GM11168 (cell line): Measurements from ENCODE around the gene CDK5RAP2.

Experiments used
- in situ Hi-C: fragments of 300-500 bp; cut with MboI; formaldehyde crosslinking; loops from one replicate; pipeline ENCODE4 v1.12.0; 2022; ENCODE audit warnings: low sequenced_read_pairs; ENCODE audit not compliant: unreplicated experiment

Gene CDK5RAP2

DNA sequence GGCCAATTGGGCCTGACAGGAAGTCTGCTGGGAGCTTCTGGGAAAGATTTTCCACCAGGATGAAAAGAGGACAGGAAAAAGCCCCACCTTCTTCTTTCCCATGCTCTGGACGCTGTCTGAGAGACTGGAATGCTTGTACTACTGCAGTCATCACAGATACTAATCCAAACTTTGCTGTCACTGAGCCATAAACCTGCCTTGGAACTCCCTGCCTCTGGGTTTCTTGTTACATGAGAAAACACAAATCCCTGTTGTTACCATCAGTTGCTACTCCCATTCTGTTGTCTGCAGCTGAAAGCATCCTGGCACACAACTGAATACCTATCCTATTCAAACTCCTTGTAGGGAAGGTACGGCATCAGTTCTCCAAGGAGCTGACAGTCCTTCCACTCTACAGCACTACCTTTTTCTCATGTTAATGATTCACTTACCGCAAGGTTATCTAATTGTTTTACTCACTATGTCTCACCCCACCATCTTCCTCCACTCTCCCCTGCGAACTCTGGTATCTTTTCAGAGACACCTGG, 167.5 kb downstream of the CDK5RAP2 start:
- in situ Hi-C loops, result no loop called here

DNA sequence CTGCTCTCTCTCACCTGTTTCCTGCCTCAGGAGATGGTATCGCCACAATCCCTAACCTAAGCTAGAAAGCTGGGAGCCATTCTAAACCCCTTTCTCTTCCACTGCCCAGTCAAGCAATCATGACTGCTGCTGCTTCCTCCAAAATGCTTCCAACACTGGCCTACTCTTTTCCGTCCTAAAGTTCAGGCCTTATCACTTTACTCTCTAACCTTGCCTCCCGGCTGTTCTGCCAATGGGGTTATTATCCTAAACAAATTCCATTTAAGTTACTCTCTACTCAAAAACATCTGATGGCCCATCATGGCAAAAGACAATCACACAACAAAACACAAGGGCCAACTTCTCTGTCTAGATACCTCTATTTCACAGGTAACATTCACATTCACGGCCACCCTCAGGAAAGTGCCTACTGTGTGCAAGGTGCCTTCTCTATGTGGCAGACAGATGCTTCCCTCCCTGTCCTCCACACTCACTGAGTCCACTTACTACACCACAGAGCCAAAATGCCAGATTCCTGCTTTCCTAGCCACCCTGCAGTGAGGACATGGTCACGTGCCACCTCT, 168.0 kb downstream of the CDK5RAP2 start:
- in situ Hi-C loops, result no loop called here

DNA sequence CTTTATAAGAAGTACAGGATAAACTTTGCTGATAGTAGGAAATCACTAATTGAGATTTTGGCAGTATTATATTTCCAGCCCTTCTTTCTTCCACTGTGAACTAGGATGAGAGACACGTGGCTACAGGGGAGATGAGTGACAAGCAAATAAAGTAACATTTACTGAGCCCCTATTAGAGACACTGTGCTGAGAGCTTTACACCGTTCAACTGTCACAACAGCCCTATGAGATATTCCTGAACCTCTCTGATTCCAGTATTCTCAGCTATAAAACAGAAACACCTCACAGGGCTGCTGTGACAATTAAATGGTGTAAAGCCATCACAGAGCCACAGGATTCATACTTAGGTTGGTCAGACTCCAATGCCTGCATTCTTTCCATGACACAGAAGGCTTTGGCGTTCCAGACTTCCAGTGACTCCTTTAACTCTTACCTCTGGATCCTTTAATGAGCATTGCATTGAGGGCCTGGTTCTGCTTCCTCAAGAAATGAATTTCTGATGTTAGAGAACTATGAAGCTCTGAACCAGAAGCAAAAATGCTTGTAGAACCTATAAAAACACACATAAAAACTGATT, 169.0 kb downstream of the CDK5RAP2 start:
- in situ Hi-C loops, result no loop called here

DNA sequence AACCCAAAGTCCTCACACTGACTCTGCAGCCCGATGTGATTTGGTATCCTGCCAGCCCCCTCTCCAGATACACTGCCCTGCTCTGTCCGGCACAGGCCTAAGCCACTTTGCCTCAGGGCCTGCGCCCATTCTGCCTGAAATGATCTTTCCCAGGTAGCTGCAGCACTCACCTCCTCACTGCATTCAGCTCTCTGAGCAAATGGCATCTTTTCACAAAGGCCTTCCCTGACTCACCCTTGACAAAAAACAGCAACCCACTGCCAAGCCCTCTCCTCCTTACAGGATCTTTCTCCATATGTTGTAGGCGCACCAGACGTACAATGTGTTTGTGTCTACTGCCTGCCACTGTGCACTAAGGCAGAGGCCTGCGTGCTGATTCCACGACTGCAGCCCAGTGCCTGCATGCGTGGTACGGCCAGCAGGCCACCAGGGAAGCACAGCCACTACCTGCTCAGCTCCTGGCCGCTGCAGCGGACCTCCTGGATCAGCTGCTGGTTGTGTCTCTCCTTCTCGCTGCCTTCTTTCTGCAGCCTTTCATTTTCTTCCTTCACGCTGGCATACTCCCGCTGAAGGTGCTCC, 171.2 kb downstream of the CDK5RAP2 start:
- in situ Hi-C loops, result no loop called here

DNA sequence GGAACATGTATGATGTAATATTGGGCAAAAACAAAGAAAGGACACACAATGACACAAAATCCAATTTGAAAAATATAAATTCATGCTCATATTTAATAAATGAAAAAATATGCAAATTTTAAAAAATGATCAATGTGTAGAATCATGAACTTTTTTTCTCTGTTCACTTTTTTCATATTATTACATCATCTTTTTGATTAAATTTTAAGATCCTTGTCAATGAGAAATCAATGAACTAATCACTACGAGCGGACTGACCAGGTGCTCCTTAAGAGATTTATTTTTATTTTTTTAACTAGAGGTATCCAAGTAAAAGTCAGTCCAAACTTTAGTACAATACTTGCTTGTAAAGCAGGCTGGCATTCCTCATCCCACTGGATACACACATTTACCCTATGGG, 174.1 kb downstream of the CDK5RAP2 start:
- in situ Hi-C loops, result no loop called here

DNA sequence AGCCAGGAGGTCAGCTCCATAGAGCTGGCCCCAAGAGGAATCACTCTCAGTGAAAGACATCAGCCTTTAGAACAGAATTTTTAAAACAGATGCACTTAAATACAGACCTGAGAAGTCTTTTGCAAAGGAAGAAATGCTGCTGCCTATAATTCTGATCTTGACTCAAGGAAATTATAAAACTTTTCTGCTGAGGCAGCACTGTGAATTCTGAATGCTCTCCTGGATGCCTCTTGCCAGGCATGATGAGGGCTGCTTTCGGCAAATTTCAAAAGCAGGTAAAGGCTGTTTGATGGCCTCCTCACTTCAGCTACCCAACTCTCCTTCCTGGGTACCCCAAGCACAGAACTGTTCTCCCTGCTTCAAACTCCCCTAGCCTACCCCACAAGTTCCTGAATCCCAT, 174.8 kb downstream of the CDK5RAP2 start:
- in situ Hi-C loops, result no loop called here

DNA sequence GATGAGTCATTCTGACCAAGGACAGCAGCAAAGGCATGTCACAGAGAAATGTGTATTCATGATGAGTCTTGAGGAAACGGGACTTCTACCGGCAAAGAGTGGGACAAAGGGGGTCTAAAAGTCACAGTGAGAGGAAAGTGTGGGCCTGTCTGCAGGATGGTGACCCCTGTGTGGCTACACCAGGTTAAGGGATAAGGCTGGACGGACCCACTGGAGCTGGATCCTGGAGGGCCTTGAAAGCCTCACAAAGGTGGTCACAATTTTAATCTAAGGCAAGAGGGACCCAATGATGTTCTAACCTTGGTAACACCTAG, 176.5 kb downstream of the CDK5RAP2 start:
- in situ Hi-C loops, result no loop called here

DNA sequence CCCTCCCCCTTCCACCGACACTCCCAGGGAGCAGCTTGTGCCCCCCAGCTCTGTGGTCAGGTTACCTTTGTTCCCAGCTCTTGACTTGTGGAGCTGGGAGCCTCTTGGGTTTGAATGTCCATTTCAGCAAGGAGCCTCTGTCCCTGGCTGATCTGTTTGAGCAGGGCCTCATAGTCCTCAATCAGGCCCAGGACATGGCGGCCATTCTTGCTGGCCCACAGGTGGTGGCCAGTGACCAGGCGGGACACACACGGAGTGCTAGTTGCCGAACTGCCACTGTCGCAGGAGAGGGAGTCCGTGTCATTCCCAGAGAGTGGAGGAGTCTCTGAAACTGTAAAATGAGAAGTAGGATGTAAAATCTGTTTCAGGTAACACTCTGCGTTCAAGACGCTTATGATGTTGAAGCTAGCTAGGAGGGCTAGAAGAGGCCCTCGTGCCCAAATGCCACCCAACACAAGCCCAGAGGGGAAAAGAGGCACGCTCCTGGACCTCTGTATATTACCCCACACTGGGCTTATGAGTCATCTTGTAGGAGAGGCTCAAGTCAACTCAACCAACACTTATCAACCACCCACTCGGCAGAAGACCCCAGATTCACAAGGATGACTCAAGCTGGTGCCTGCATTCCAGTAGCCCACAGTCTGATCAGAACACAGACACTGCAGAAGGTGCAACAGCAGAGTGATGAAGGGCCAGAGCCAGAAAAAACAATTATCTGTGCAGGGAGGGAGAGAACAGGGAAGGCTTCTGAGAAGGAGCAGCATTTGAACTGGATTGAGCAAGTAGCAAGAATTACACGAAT, 177.0 kb downstream of the CDK5RAP2 start:
- in situ Hi-C loops, result no loop called here

DNA sequence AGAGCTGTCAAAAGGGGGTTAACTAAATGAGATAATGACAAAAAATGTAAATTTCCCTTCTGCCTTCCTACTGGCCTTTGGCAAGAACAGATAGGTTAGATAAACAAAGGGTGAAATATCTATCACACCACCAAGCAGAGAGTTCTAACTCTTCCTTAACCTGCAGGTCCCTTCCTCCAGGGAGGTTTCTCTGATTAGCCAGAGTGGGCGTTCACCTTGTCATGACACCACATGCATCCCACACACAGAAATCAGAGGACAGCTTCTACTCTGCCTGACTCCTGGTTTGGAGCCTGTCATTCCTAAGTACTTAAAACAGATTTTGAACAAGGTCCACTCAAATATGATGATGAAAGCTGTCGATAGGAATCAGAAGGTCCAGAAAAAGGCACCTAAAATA, 180.0 kb downstream of the CDK5RAP2 start:
- in situ Hi-C loops, result no loop called here

DNA sequence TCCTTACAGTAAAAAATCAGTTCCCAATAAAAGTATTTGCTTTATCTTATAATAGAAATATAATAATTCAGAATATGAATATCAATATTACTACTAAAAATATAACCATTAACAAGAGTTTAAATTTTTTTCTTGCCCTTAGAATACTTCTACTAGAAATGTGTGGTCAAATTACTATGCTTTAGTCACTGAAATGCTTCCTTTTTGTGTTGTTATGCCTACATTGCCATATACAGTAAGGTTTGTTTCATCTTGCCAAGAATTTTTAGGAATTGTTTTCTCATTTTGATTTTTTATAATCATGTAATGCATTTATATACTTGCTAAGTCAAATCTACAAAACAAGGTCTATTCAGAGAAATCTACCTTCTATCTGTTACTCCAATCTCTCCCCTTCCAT, 181.7 kb downstream of the CDK5RAP2 start:
- in situ Hi-C loops, result no loop called here

DNA sequence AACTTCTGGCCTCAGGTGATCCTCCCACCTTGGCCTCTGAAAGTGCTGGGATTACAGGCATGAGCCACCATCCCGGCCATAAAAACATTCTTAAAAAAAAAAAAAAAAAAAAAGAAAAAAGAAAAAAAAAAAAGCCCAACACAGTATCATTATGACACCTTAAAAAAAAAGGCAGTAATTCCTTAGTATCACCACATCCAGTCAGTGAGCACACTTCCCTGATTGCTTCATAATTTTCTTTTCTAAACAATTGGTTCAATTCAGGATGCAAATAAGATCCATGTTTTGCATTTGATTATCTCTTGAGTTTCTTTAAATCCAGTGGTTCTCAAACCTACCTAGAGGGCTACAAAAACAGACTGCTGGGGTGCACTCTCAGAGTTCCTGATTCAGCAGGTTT, 182.5 kb downstream of the CDK5RAP2 start:
- in situ Hi-C loops, result no loop called here

DNA sequence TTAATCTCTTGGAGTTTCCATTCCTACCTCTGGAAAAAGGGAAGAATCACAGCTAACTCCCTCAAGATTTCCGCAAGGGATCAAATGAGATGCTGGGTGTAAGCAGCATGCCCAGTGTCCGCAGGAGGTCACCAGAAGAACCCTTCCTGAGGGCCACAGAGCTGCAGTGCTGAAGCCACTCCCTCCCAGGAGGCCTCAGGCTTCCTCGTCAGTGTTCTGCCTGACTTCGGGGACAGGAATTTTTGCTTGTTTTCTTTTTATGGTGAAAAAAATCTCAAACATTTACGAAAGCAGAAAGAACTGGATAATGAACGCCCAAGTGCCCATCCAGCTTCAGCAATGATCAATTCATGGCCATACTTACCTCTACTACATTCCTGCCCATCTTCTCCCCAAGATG, 183.0 kb downstream of the CDK5RAP2 start:
- in situ Hi-C loops, result no loop called here

DNA sequence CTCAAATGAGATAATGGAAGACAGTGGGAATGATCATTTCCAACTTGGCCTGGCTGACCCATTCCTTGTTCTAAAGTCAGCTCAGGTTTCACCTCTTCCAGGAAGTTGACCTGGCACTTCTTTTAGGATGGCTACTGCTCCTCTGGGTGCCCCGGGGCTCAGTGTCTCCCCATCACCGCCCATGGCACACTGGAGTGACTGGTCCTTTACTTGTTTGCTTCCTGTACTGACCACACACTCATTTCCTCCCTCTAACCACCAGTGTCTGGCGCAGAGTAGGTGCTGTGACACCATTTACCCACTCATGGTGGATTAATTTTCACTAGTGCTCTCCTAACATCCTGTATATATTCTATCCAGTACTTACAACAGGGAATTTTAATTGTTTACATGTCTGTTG, 183.5 kb downstream of the CDK5RAP2 start:
- in situ Hi-C loops, result no loop called here

DNA sequence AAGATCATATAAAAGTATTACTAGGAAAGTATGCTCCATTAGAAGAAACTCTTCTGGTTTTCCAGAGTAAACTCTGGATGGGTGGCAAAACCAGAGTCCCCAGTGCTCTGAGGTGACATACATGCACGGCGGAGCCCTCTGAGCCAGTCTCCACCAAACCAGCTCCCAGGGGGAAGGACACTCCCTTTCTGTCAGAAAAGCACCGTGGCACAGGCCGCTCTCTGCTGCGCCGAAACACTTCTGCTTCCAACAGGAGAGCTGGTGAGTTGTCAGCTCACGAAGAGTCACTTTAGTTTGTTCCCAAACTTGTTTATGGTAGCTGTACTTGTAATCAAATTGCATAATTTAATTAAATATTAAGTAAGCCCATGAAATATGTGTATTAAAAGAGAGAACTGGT, 184.6 kb downstream of the CDK5RAP2 start:
- in situ Hi-C loops, result no loop called here

DNA sequence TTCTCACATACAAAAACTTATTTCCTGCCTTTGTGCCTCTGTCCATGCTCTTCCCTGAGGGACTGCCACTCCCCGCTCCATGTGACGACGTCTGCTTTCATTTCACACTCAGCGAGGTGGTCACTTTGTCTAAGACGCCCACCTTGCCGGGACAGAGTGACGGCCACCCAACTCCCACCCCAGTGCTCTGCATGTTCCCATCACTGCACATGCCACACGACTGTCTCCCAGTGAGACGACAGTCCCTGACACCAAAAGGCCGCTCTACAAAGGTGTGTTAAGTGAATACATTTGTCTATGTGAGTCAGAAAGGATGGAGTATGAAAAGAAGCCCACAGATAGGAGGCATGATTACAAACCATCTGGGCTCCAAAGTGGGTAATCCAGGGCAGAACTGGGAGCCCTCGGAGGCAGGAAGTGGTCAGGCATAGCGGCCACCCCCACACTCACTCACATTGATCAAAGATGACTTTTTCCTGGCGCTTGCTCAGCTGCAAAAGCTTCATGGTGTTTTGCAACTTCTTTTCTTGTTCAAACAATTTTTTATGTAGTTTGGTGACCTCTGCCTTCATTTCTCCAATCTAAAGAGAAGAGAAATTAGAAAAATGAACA, 185.8 kb downstream of the CDK5RAP2 start:
- in situ Hi-C loops, result no loop called here

DNA sequence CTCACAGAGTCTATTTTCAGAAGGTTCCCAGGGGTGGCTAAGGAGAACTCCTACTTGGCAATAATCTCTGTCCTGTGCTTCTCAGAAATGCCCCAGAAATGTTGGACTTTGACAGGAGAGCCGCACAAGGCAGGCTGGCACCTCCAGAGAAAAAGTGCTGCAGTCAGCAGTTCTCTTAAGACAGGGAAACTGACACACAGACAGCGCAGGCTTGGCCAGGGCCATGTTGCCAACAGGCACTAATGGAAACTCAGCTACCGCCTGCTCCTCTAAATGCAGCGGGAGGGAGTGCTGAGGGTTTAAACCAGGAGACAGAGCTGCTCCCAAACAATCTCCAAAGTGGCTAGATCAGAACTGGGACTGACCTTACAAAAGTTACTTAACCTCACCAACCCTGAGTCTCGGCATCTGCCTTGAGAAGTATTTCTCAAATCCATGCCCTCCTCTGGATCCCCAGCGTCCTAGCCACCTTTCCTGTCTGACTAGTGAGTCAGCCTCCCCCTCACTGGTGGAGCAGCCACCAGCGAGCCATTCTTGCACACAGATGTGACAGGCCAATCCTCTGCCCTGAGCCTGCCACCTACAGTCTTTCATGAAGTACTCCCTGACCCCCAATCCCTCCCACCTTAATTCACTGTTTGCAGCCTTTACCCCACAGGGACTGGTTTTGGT, 186.4 kb downstream of the CDK5RAP2 start:
- in situ Hi-C loops, result no loop called here

DNA sequence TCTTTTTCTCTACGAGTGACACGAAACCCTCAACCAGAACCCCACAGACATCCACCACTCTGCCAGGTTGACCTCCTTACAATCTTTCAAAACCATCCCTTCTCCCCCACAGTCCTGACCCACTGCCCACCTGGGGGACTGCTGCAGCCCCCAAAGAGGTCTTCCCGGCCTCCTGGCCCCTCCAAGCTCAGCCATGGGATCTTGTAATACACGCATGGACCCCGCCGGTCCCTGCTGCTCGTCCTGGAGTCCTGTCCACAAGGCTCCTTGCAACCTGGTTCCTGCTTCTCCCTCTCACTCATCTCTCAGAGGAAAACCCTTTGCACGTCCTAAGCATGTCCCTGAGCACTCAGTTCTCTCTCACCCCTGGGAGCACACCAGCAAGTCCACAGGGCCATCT, 187.3 kb downstream of the CDK5RAP2 start:
- in situ Hi-C loops, result no loop called here

DNA sequence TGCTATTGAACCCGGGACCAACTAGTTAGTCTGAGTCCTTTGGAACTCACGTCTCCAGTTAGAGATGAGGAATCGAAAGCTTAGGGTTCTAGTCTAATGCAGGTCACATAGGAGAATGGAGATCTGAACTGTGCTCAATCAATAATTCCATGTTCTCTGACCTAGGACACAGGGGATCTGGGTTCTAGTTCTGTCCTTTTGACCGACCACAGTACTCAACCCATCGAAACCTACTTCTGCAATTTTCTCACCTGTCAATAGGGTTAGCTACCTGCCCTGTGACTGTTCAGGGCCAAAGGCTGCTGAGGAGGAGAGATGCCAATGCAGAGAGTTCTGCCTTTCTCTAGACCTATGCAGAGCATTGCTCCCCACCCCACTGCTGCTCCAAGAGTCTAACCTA, 187.7 kb downstream of the CDK5RAP2 start:
- in situ Hi-C loops, result no loop called here

DNA sequence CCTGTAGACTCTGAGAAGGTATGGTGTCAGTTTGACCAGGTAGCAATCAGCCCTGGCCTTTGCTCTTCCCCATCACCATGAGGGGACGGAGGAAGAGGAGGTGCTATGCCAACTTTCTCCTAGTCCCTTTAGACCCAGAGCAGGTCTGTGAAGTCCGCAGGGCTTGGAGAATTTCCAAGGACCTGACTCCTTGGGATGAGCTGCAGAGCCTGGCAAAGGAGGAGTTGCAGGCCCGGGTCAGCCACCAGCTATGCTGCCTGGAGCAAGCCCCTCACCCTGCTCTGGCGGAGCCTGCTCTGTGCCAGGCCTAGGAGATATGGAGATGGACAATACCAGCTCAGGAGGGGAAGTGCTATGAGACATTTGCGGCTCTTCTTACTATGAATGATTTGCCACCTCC, 188.3 kb downstream of the CDK5RAP2 start:
- in situ Hi-C loops, result no loop called here

DNA sequence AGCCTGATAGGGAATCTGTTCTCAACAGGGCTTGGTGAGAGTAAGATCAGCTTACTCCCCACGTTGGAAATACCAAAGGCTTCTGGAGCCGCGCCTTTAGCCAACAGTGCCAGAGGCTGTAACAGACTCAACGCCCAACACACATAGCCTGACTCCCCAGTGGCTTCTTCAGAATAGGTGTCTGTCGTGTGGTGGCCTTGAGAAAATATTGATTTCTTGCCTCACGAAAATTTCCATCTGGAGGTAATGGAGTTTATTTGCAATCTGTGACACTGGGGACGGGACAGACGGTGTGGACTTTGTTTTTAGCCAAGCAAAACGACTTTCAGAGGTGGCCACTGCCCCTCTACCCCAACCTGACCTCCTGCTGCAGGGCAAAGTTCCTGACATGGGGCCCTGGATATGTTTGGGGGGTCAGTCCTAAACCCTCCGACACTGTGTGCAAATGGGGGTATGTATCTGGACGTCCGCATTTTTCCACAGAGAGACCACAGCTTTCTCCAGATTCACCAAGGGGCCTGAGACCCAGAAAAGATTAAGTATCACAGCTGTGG, 189.3 kb downstream of the CDK5RAP2 start:
- in situ Hi-C loops, result no loop called here
